ENCODE measurements around the gene ESYT3.
A peak's percentile ranks its signal among the peaks of the same experiment; 100 is the strongest.
"Not testable (repeated sequence)": the region's sequence is repeated elsewhere in the genome, so short reads cannot be mapped to it uniquely, and the experiment has no call there.

The ESYT3 gene

DNA sequence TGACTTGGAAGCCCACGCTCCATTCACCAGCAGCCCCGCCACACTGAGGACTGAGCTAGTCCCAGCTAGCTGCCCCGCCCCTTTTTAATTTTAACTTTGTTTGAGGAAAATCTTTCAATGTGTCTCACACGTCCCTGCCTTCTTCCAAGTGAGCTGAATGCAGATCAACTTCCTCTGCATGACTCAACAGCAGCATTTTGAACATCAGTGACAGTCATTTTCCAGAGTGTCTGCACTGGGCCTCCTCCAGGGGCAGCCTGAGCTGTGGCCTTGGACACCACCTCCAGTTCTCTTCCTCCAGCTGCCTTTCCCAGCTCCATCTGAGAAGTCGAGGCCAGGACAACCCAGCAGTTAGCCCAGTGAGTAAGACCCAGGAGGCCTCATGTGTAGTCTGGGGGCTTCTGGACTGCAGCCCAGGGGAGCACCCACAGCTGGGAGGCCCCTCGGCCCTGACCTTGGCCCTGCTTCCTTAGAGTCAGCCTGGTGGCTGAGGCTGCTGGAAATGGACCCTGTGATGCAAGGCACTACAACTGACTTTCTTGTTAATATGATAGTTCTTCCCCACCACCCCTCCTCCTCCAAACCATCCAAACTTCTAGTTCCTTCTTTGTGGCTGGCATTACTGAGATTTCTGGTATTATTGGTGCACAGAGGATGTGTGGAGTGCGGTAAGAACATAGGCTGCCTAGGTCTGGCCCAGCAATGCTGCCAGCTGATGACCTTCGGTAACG, 21.4 kb upstream of the ESYT3 start:
- DNase-seq, result no peak

DNA sequence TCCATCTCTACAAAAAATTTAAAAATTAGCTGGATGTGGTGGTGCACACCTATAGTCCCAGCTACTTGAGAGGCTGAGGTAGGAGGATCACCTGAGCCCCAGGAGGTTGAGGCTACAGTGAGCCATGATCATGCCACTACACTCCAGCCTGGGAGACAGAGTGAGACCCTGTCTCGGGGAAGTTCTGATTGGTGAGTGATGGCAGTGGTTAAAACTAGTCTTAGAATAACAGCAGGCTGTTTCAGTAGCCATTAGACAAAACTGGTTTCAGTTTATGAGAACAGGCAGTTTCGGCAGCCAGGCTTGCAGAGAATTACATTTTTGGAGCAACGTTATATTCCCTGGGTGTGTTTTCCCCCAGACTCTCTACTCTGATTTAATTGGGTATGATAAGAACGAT, 18.2 kb upstream of the ESYT3 start:
- DNase-seq, result not testable (repeated sequence)

DNA sequence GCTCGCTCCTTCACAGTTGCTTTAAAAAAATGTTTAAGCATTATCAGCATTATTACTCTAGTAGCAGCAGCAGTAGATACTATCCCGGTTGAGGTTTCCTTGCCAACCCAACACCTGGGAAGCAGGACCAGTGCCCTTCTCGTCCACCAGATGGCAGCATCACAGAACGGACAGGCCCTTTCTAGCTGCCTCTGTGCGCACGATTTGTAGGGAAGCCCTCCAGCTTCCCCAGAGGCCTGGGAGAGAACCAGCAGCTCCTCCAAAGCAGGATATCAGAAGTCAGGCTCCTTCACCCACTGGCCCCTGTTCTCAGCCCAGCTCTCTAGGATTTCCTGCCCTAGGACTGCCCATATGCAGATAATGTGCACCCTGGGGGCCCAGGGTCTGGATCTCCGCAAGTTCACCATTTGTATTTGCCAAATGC, 16.8 kb upstream of the ESYT3 start:
- peak; percentile 80 for DNase-seq

DNA sequence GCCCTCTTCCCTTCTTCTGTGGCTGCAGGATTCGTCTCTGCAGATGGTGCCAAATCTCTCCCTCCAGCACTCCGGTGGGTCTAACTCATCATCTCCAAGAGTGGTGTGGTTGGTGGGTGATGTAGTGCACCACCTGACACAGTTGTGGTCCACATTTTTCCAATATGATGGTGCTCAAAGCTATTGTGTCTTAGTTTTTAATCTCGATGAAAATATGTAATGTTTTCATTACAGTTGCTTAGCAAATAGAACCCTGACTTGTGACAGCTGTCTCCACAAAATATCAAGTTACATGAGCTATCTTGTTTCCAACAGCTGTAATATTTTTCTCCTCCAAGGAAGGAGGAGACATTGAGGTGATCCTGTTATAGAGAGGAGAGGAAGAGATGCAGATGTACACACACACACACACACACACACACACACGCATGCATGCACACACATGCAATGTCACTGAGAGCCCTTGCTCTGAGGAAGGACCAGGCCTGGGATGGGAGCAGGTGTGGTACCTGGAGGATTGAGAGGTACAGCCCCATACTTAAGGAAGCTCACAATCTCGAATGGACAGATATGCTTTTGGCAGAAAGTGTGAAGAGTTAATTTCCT, 15.7 kb upstream of the ESYT3 start:
- DNase-seq, result no peak

DNA sequence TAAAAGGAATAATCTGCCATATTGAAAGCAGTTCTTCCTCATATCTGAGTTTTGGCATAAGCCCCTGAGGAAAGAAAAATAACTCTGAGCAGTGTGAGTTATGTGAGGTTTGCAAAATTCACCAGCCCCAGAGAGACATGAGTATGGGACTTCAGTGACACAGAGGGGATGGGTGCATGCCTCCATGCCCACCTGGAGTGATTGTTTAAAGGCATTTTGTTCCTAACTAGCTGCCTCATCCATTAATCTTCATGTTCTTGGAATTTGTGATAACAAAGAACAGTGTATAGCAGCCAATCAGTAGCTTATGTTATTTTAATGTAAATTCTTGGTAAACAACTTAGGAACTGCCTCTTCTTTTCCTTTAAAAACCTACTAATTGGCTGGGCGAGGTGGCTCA, 11.1 kb upstream of the ESYT3 start:
- no peak for DNase-seq

DNA sequence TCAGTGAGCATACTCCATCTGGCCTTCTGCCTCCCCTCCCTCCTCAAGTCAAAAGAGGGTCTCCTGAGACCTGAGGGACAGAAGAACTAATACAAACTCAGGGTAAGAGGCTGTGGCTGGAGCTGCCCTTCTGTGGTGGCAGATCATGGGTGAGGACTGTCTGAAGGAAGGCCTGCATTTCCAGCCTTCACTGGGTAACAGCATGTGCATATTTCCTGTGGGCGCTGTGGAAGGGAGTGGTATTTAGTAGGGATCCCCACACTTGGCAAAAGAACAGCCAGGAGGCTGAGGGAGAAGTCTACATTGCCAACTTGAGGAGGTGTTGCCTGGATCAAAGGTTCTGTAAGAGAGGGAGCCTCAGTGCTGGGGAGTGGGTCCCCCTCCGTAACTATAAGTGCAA, 10.1 kb upstream of the ESYT3 start:
- DNase-seq, result no peak

DNA sequence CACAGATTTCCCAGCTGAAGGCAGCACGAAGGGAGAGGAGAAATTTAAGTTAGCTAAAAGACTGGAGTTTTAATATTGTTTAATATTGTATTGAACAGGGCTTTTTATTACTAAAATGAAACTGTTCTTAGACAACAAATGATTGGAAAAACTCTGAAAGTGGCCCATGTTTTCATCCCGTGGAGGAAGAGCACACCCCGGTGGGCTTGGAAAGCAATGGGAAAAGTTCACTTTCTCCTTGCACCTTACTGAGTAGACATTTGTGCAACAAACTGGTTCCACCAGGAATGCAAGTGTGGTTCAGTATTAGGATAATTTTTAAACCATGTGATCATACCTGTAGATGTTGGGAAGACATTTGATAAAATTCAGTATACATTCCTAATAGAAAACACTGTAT, 8.2 kb upstream of the ESYT3 start:
- no peak for DNase-seq

DNA sequence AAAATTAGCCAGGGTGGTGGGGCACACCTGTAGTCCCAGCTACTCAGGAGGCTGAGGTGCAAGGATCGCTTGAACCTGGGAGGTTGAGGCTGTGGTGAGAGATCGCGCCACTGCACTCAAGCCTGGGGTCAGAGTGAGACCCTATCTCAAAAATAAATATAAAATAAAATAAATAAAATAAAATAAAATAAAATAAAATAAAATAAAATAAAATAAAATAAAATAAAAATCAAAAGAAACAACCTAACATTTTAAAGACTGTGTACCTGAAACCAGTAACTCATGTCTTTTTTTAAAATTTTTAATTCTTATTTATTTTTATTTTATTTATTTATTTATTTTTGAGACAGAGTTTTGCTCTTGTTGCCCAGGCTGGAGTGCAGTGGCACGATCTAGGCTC, 7.7 kb upstream of the ESYT3 start:
- DNase-seq, result not testable (repeated sequence)

DNA sequence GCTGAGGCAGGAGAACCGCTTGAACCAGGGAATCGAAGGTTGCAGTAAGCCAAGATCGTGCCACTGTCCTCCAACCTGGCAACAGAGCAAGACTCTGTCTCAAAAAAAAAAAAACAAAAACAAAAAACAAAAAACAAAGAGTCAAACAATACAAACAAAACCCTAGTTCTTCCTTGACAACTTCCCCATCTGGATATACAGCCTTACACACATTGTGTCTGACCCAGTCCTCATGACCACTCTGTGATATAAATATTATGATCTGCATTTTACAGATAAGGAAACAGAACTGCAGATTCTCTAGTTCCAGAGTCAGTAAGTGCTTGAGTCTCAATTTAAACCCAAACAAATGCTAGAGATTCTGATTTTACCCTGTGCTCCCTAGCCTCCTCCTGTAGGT, 4.8 kb upstream of the ESYT3 start:
- no peak for DNase-seq

DNA sequence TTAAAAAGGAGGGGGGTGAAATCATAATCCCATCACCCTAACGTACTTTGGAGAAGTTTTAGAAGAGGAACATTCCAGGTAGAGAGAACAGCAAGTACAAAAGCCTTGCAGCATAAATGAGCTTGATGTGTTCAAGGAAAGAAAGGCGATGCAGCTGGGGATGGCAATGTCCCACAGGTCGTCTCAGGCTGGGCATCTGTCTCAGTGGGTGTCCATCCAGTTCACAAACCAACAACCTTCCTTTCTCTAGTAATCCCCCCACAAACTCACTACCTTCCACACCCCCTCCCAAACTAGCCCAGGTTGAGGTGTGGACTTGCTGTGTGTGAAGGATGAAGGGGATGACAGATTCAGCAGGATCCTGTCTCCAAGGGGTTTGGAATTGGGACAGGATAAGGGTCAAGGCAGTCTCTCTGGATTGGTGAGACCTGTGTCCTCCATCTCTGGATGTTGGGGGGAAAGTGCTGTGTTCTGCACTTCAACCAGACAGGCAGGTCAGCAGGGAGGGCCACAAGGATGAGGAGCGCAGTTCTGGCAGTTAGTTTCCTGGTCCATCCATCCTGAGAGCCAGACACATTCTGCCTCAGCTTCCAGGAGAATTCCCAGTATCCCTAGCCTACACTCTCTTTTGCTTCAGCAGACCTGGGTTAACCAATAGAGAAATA, 1.7 kb upstream of the ESYT3 start:
- no peak for DNase-seq

DNA sequence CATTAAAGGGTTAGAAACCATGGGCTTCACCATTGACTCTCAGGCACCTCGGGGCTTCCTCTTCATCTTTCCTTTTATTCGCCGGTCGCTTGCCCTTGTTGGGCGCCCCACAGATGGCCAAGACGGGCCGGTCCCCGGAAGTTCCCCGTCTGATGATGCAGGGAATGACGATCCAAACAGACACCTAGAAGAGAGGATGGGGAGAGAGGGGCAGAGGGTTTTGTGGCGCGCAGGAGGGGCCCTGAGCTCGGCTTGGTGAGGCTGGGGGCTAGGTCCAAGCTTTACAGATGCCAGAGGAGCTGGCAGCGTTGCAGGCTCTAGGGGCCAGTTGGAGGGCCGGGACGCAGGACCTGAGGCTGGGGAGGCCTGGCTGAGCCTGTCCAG, 532 bp upstream of the ESYT3 start:
- DNase-seq, result no peak

DNA sequence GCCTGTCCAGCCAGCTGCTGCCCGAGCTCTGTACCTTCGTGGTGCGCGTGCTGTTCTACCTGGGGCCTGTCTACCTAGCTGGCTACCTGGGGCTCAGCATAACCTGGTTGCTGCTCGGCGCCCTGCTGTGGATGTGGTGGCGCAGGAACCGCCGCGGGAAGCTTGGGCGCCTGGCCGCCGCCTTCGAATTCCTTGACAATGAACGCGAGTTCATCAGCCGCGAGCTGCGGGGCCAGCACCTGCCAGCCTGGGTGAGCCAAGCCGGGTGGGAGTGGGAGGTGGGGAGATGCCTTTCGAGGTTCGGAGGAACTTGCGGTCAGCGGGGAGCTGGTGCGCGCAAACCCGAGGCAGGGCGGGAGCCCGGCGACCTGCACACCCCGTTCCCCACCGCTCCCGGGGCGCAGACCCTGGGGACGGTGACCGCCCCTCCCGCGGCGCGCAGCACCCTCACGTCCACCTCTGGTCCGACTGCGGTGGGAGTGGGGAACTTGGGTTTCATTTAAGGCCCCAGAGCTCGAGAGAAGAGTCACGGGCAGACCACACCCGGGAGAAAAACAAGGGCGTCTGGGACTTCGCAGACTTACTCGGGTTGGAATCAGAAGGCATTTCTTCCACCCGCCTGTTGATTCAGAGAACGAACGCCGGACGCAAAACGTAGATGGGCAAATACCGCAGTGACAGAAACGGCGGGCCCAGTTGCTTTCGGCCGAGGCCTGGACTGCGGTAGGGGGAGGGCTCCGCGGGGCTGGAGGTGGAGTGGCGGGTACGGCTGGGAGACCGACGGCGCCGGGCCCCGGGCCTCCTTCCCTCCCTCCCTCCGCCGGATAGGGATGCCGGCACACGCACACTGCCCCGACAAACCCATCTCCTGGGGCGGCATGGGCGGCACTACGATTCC, 708 bp downstream of the ESYT3 start:
- DNase-seq, result no peak

DNA sequence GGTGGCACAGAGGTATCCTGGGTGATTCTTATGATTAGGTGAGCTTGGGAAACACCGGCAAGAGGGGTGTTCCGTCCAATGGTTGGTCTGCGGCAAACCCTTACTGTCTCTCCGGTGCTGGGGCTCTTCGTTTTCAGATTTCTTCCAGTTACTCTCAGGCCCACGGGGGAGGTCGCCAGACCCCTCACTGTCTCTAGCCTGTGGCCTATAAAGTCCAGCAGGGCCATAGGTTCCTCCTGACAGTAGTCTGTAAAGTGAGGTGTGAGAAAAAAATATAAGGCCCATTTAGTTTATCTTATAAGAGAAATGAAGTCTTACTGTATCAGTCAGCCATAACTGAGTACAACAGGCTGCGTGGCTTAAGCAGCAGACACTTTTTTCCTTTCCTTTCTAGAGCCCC, 1.4 kb downstream of the ESYT3 start:
- DNase-seq, result no peak

DNA sequence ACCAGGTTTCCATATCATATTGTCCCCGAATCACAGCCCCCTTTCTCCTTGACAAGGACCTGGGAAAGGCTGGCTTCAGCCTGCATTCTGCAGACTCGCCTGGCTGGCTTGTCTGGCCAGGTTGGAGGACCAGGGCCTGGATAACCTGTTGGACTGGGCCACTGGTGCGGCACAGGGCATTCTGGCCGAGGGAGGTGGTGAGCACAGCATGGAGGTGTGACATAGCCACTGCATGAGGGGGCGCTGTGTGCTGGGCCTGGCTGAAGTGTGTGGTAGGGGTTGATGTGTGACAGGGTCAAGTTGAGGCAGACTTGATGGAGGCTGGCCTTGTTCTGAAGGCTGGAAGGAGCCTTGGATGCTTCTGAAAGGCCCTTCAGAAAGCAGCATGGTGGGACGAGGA, 2.9 kb downstream of the ESYT3 start:
- no peak for DNase-seq

DNA sequence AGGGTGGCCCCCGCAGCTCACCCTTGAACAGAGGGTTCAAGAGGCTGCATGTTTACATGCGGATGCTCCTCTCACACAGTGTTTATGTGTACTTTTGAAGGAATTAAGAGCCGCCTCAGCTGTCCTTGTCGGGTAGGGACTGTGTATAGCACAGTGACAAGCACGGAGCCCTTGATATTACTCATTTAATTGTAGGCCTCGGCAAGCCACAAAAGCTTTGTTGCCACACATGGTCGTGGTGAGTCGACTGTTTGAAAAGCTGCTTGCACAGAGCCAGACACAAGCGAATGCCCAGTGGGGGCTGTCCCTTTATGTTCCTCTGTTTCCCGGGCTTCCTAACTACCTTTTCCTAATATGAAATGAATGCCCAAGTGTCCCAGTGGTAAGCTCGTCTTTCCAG, 4.5 kb downstream of the ESYT3 start:
- no peak for DNase-seq

DNA sequence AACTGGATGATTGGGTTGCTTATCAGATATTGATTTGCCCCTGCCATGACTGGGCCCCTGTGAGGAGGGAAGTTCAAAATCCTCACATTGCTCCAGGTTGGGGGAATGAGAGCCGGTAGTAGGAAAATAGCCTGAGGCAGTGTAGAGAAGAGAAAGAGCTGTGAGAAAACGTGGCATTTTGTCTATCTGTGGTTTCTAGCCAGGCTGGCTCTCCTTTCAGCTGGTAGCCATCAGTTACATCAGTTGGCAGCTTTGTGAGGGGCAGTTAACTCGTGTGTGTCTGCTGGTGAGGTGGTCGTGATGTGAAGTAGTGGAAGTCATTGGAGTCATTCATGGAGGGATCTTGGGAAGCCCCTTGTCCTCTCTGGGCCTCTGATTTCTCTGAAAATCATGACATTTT, 5.2 kb downstream of the ESYT3 start:
- no peak for DNase-seq

DNA sequence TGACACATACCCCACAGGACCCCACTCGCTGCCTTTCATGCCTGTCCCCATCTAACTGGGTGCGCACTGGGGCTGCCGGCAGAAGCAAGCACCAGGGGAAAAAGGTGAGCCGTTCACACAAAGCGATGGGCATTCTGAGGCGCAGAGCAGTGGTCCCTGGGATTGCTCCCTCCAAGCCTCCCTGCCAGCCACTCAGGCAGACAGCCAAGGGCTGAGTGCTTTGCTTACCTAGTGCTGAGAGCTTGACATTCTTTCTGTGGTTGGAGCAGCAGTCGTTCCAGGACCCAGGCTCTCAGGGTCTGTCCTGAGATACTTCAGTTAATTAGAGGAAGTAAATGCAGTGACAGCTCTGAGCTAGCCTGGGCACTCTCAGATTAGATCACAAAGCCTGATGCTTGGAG, 5.7 kb downstream of the ESYT3 start:
- no peak for DNase-seq

DNA sequence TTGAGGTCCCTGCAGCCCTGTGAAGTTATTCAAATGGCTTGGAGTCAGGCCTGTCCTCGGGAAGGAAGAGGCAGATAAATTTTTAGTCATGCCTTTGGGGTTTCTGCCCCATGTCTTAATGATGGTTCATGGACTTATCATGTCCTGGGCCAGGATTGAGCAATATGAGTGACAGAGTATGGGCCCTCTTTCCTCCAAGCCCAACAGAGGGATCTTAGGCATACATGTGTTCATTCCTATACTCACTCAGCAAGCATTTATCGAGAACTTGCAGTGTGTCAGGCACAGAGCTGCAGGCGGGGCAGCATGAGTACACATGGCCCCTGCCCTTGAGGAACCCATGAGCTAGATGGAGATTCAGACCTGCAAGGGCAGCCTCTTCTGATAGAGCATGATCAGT, 6.2 kb downstream of the ESYT3 start:
- DNase-seq, result no peak

DNA sequence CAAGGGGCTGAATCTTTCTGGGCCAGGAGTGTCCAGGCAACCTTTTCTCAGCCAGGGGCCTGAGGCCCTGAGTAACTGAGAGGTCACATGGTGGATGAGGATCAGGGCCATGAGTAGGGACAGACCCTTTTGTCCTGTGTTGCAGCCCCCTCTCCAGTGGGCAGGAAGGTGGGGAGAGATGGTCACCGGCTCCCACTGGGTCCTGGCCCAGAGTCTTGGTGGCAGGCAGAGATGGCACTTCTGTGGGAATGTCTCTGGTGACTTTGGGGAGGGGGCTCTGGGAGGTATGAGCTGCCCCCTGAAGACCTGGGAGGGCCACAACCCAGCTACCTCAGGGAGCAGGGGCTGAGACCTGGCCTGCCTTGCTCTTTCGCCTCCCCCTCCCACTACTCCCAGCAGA, 6.8 kb downstream of the ESYT3 start:
- DNase-seq, result no peak

DNA sequence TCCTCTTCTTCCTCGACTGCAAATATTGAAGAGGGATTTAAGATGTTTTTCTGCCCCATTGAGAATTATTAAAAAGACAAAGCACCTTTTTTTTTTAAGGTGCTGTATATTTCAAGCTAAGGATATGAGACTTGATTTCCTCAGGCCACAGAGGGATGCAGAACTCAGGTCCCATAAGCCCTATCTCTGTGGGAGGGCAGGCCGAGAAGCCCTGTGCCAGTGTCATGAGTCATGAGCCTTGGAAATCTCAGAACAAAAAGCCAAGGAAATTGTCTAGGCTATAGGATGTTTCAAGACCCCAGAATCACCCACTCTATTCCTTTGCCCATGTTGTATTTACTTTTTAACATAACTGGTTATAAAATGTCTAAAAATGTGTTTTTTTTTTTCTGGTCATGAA, 7.3 kb downstream of the ESYT3 start:
- DNase-seq, result no peak

DNA sequence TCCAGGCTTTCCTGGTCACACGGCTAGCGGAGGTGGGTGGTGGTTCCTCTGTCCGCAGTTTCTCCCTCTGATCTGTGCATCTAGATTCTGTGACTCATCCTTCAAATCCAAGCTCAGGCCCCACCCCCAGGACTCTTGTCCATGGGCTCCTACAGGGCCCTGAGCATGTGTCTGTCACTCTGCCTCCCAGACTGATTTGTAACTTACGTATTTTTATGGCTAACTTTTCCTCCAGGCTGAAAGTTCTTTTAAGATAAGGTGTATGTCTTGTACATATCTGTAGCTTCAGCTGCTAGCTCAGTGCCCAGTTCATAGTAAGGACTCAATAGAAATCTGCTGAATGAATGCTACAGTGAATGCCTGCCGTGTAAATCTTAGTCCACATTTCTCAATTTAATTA, 8.0 kb downstream of the ESYT3 start:
- no peak for DNase-seq

DNA sequence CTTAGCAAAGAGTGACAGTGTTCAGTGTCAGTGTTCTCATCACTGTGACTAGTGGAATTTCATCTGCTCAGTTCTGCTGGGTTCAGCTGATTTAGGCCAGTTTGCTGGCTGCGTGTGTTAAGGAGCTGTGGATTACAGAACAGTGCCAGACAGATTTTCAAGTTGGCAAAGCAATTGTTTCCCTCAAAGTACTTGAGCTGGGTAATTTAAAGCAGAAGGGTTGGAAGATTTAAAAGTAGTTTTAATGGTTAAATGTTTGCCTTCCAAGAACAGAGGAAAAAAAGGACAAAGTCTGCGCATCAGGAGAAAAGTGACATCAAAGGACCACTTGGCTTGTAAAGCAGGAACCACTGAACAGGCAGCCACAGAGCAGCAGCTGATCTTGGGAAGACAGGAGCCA, 8.7 kb downstream of the ESYT3 start:
- DNase-seq, result no peak

Data from activated CD8-positive, alpha-beta memory T cell treated with anti-CD3 and anti-CD28 coated beads, Interleukin-2, amount 50 U/mL, for 48 hours (primary cell).